ENCODE data around the gene UROC1.

UROC1 gene

GRCh38 chr3:126456766-126457388 lies 60.7 kb downstream of the UROC1 start:
- no peak for DNase-seq

- DNase-seq, result no peak
Observed at GRCh38 chr3:126456211-126456610, 61.4 kb downstream of the UROC1 start.

GRCh38 chr3:126454437-126455198 lies 63.0 kb downstream of the UROC1 start:
- no peak for DNase-seq

- DNase-seq, result no peak
Observed at GRCh38 chr3:126454025-126454424, 63.5 kb downstream of the UROC1 start.

- DNase-seq, result no peak
Observed at GRCh38 chr3:126452213-126452612, 65.4 kb downstream of the UROC1 start.

GRCh38 chr3:126451511-126451910 lies 66.1 kb downstream of the UROC1 start:
- no peak for DNase-seq

GRCh38 chr3:126450744-126451143 lies 66.8 kb downstream of the UROC1 start:
- DNase-seq, result no peak

GRCh38 chr3:126450219-126450618 lies 67.4 kb downstream of the UROC1 start:
- DNase-seq, result no peak

GRCh38 chr3:126449621-126450051 lies 67.9 kb downstream of the UROC1 start:
- DNase-seq, result no peak

- DNase-seq, result no peak
Observed at GRCh38 chr3:126448893-126449180, 68.7 kb downstream of the UROC1 start.

GRCh38 chr3:126448136-126448892 lies 69.3 kb downstream of the UROC1 start:
- no peak for DNase-seq

GRCh38 chr3:126447456-126448106 lies 70.0 kb downstream of the UROC1 start:
- DNase-seq, result no peak

- DNase-seq, result no peak
Observed at GRCh38 chr3:126446791-126447190, 70.8 kb downstream of the UROC1 start.

- no peak for DNase-seq
Observed at GRCh38 chr3:126446301-126446700, 71.3 kb downstream of the UROC1 start.

GRCh38 chr3:126445506-126445905 lies 72.1 kb downstream of the UROC1 start:
- DNase-seq, result no peak

- DNase-seq, result no peak
Observed at GRCh38 chr3:126442856-126443242, 74.7 kb downstream of the UROC1 start.

GRCh38 chr3:126442094-126442855 lies 75.3 kb downstream of the UROC1 start:
- DNase-seq, result no peak

GRCh38 chr3:126441256-126441880 lies 76.2 kb downstream of the UROC1 start:
- no peak for DNase-seq

GRCh38 chr3:126440709-126440995 lies 76.9 kb downstream of the UROC1 start:
- DNase-seq, result no peak

GRCh38 chr3:126439968-126440708 lies 77.4 kb downstream of the UROC1 start:
- DNase-seq, result no peak

GRCh38 chr3:126439346-126439967 lies 78.1 kb downstream of the UROC1 start:
- no peak for DNase-seq
